Adrenal gland (tissue), 12 donors: ENCODE measurements around the gene FYN. TPM values are rescaled to one million over a fixed set of nuclear protein-coding genes. Genes with fewer than 3 reads are reported as not detected.
"Not testable (repeated sequence)": the region's sequence is repeated elsewhere in the genome, so short reads cannot be mapped to it uniquely, and the experiment has no call there.

Source experiments
- DNase-seq, 7 donors: peaks; one replicate each; pipeline ENCODE4 v3.0.0-alpha.2; 2019 to 2020
- H3K27ac ChIP-seq, 5 donors: fragments of 200-600 bp; sonication (generic) in 4 of 5; 1 replicate in 3 of 5; 2 replicates in 2 of 5; pipeline versions ENCODE4 v1.5.1 to v1.8.0; 2016 to 2020; ENCODE audit warnings: mild to moderate bottlenecking in 1 of 5
- H3K27me3 ChIP-seq: fragments of 200-600 bp; 2 replicates; pipeline ENCODE4 v1.8.0; 2021
- H3K36me3 ChIP-seq, 2 donors: fragments of 200-600 bp; replicated peaks in 1 of 2; 1 replicate in 1 of 2; 2 replicates in 1 of 2; pipeline versions ENCODE4 v1.5.1 to v1.8.0; 2018 to 2022
- H3K4me1 ChIP-seq, 2 donors: fragments of 200-600 bp; replicated peaks in 1 of 2; 1 replicate in 1 of 2; 2 replicates in 1 of 2; pipeline versions ENCODE4 v1.5.1 to v1.8.0; 2018 to 2021
- H3K4me3 ChIP-seq, 4 donors: fragments of 200-600 bp; sonication (generic) in 3 of 4; one replicate each; pipeline ENCODE4 v1.5.1; 2016 to 2018
- H3K9me3 ChIP-seq, 3 donors: fragments of 200-600 bp; sonication (generic) in 1 of 3; replicated peaks in 1 of 3; 1 replicate in 2 of 3; 2 replicates in 1 of 3; pipeline versions ENCODE4 v1.5.1 to v1.8.0; 2016 to 2021
- POLR2A ChIP-seq, 2 donors: fragments of 450-650 bp; IDR thresholded peaks; one replicate each; pipeline ENCODE4 v1.6.1; 2017; ENCODE audit warnings: antibody characterized with exemption in 2 of 2, mild to moderate bottlenecking in 2 of 2, moderate library complexity in 1 of 2
- WGBS, 4 donors: extraction: QIAGEN DNeasy Blood & Tissue Kit in 2 of 4; methylation state at CpG; one replicate each; pipeline versions ENCODE4 v1.1.5 to v1.1.7; 2013 to 2017; 5-methylcytosine and 5-hydroxymethylcytosine counted together
- intact Hi-C, 2 donors: fragments of 100-400 bp; cut with DNase I; formaldehyde crosslinking; loops; one replicate each; pipeline versions ENCODE4 v1.14.1 to v1.15.0; 2022 to 2023
- polyA plus RNA-seq, 3 donors: library from polyadenylated mRNA; stranded (reverse); fragments of 200-250 nt in 2 of 3; fragments of 350-450 nt in 1 of 3; fragmentation: Illumina TruSeq in 1 of 3; extraction: RNeasy Lipid Tissue Mini Kit (QIAGEN cat#74804) in 1 of 3; gene quantifications; one replicate each; pipeline ENCODE4 v1.2.3, GENCODE V29; 2013 to 2014
- total RNA-seq, 9 donors: library from RNA; depleted of rRNA in 4 of 9; stranded (reverse); fragments of >200 nt in 4 of 9; fragments of 120-200 nt in 1 of 9; fragmentation: NEBNext Ultra II Directional in 1 of 9; extraction: Animal tissue kit (Norgen Biotek cat#: 25700) in 1 of 9; gene quantifications; one replicate each; pipeline versions ENCODE4 v1.1.0 to v1.2.4, GENCODE V29; 2013 to 2023
- TF ChIP-seq, protein P1 (sequence below), 6 experiments: fragments of 450-650 bp in 4 of 6; fragments of 200-600 bp in 2 of 6; sonication (generic) in 1 of 6; IDR thresholded peaks; 1 replicate in 5 of 6; 2 replicates in 1 of 6; pipeline versions ENCODE4 v1.5.1 to v1.8.0; 2016 to 2021; ENCODE audit warnings: antibody characterized with exemption in 6 of 6, mild to moderate bottlenecking in 2 of 6, moderate library complexity in 1 of 6
- donor health status: healthy with polysubstance abuse.
- donor health status: Bipolar disorder and iron deficiency.
- donor health status: DM: yes; HTN: yes; CAD: no.
- donor health status: DM: no; HTN: no; CAD: no.
- donor health status: DM: no; HTN: no; CAD: no.
- donor health status: DM: yes; HTN: yes; CAD: no.

The FYN gene
- total and polyA plus RNA-seq, 12 donors: 10.7 to 36.5 (median 19.8) TPM

DNA sequence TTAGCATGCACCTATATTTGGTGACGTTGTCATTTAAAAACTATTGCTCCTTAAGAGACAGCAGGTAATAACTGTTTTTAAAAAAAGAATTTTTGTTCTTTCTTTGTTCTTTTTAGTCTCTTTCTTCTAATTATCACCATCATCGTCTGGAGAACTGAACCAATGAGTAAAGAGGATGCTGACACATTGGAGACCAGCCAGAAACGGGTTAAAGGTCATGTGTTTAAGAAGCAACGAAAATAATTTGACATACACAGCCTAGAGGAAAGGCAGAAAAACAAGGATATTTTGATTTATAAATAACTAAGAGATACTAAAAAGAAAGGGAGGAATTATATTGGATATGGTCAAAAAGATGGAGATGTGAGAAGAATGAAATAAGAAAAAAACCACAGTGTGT, 19.2 kb upstream of the FYN start:
- Histone ChIP-seq H3K27me3 (no peaks in the 10 kb centered on the region), H3K4me3 (no peak overlapping the region), H3K4me1 (no peaks in the 10 kb centered on the region), H3K9me3 (no peaks in the 10 kb centered on the region), H3K27ac (no peak overlapping the region), H3K36me3 (no peaks in the 10 kb centered on the region)
- TF ChIP-seq POLR2A (IDR thresholded peaks at IDR 0.05): no peak
- TF ChIP-seq, protein P1, sequence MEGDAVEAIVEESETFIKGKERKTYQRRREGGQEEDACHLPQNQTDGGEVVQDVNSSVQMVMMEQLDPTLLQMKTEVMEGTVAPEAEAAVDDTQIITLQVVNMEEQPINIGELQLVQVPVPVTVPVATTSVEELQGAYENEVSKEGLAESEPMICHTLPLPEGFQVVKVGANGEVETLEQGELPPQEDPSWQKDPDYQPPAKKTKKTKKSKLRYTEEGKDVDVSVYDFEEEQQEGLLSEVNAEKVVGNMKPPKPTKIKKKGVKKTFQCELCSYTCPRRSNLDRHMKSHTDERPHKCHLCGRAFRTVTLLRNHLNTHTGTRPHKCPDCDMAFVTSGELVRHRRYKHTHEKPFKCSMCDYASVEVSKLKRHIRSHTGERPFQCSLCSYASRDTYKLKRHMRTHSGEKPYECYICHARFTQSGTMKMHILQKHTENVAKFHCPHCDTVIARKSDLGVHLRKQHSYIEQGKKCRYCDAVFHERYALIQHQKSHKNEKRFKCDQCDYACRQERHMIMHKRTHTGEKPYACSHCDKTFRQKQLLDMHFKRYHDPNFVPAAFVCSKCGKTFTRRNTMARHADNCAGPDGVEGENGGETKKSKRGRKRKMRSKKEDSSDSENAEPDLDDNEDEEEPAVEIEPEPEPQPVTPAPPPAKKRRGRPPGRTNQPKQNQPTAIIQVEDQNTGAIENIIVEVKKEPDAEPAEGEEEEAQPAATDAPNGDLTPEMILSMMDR (IDR thresholded peaks at IDR 0.05): no peak
- intact Hi-C loops: no loop called here
- WGBS, 4 donors: 51 to 63% (median 53%) methylated on average over 4 of the region's 4 CpGs
- DNase-seq: no peak

DNA sequence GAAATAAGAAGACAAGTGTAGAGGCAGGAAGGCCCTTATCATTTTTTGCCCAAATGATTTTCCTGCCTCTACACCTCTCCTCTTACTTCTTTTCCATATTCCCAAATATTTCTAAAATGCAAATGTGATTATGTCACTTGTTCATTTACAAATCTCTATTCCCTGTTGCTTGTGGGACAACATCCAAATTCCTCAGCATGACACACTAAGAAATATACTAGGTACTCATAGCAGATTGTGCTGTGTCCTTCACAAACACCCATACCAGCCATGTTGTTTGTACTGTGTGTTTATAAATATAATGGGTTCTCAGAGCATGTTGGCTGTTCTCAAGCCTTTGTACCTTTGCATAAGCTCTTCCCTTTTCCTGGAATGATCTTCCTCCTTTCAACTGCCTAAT, 17.7 kb upstream of the FYN start:
- TF ChIP-seq, protein P1 (IDR thresholded peaks at IDR 0.05): no peak
- TF ChIP-seq POLR2A (IDR thresholded peaks at IDR 0.05): no peak
- Histone ChIP-seq H3K27ac (no peak overlapping the region), H3K27me3 (no peaks in the 10 kb centered on the region), H3K4me3 (no peak overlapping the region), H3K36me3 (no peaks in the 10 kb centered on the region), H3K9me3 (no peaks in the 10 kb centered on the region), H3K4me1 (no peaks in the 10 kb centered on the region)
- intact Hi-C loops: no loop called here
- no peak for DNase-seq

DNA sequence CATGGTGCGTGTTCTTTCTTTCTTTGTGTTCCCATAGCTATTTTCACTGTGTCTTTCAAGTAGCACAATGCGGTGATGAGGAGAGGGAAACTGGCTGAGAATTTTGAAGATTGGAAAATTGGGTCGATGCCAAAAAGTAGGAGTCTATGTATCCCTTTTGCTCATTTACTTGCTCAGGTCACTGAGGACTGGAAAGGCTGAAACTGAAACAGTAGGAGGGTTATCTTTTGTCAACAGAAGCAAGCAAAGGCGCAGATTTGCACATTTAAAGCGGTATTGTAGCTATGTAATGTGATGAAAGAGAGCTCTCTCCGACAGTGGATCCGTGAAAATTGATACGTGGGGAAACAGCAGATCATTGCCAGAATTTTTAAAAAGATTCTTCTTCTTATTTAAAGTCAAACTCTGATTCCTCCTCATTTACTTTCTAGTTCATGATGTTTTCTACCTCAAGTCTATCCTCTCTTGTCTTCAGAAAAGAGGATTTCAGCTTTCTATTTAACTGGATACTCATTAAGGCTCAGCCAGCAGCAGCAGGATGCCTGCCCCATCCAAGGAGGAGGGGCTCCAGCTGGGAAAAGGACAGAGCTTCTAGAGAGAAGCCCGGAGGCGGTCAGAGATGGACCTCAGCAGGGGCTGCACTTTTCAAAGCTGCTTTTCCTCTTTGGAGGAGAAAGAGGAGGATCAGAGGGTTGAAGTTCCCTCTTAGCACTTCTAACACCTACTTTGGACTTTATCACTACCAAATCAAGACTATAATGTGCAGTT, 15.9 kb upstream of the FYN start:
- intact Hi-C loops: no loop called here

DNA sequence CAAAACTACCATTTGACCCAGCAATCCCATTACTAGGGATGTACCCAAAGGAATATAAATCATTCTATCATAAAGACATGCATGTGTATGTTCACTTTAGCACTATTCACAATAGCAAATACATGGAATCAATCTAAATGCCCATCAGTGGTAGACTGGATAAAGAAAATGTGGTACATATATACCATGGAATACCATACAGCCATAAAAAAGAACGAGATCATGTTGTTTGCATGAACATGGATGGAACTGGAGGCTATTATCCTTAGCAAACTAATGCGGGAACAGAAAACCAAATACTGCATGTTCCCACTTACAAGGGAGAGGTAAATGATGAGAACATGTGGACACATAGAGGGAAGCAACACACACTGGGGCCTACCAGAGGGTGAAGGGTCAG, 13.5 kb upstream of the FYN start:
- H3K27ac ChIP-seq, intact Hi-C loops, H3K27me3 ChIP-seq, DNase-seq, H3K36me3 ChIP-seq, H3K4me3 ChIP-seq, H3K9me3 ChIP-seq, H3K4me1 ChIP-seq: not testable (repeated sequence)
- 76 to 88% (median 82%) methylated on average over 2 of the region's 2 CpGs for WGBS, 4 donors

More for the DNA sequence above, 15.9 kb upstream of the FYN start:
- Histone ChIP-seq H3K9me3 (no peaks in the 10 kb centered on the region), H3K27me3 (no peaks in the 10 kb centered on the region), H3K36me3 (no peaks in the 10 kb centered on the region), H3K4me1 (no peaks in the 10 kb centered on the region), H3K4me3 (peak overlapping the region in 1 of 4 donors; percentile 34), H3K27ac (no peak overlapping the region)
- 25 to 34% (median 26%) methylated on average over 10 of the region's 10 CpGs for WGBS, 4 donors
- DNase-seq: peak in 3 of 7 donors; percentile 7 to 24 (median 19)
- TF ChIP-seq, protein P1 (IDR thresholded peaks at IDR 0.05): no peak
- no peak for TF ChIP-seq POLR2A (IDR thresholded peaks at IDR 0.05)
